ENCODE data around the gene MBNL2.

MBNL2 gene

DNA sequence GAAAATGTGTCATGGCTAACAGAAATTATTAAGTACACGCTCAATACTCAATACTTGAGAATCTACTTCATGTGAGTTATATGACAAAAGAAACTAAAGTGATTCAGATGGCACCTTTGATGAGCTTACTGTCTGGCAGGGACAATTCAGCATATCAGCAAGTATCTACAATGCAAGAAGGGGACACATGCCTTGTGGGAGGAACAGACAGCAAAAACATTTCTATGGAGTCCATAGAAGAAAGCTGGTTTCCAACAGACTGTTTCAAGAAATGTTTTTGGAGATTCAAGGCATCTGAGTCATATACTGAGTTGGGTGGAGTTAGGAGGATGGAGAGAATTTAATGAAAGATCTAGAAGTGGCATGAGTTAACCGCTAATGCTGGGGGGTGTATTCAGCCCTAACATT is 54.7 kb downstream of the MBNL2 start:
- DNase-seq = no peak

DNA sequence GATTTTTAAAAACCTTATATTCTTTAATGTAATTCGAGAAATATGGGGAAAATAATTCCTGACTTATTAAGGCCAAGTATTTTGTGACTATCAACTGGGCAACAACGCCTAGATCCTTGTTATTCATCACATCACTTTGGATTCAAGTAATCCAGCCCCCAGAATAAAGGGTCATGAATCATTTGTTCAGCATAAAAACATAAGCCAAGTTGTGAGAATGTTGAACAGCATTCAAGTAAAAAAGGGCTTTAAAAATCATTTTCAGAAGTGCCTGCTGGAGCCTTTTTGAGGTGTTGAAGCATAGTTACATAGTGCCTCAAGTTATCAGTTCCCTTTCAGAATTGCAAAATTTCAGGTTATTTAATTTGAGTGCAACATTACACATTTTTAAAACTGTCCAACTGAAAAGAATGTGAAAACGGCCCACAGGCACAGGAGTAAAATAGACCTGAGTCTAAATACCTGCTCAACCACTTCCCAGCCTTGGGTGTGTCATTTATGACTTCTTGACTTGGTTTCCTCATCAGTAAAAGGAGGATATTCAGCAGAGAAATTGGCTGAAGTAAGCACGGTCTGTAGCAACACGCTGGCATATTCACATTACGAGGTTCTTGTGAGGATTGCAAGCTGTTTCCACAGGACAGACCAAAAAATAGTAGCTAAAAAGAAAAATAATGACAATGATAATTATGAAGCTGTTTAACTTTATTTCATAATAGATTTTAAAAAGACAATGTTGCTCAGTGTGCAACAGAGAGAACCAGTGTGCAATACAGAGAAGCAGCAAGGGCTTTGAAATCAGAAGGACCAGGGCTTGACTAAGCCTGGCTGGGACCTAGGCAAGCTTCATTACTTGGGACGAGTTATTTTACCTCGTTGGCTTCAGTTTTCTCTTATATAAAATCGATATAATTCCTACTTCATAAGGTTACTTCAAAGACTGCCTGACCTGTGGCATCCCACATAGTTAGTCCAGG is 56.6 kb downstream of the MBNL2 start:
- DNase-seq = no peak

GRCh38 chr13:97279913-97280312 is 57.8 kb downstream of the MBNL2 start:
- no peak for DNase-seq

DNA sequence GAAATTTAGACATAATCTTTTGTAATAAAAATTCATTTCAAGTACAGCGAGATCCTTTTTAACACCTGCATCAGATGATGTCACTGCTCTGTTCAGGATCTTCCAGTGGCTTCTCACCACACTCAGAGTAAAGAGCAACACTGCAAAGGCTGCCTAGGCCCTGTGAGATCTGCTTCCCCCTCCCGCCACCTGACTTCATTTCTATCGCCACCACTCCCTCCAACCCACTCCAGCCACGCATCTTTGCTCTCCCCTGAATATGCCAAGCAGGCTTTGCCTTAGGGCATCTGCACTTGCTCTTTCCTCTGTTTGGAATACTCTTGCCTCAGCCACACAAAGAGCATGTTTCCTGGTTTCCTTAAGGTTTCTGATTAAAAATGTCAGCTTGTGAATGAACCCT is 58.3 kb downstream of the MBNL2 start:
- DNase-seq = no peak

GRCh38 chr13:97281028-97281427 is 58.9 kb downstream of the MBNL2 start:
- DNase-seq = no peak

DNA sequence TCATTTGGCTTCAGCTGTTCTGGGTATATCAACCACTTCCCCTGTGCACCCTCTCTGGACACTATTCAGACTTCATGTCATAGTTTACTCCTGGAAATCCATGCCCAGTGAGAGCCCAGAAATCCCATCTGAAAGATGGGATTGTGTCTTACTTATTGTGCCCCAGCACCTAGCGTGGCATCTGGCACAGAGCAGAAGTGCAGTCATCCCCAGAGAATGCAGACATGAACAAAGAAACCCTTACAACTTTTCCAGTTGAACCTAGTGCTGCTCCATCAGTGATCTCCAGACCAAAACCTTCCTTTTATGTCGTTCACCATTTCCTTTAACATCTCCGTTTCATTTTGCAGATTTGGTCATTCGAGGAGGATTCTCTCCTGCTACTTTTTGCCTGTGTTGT is 60.6 kb downstream of the MBNL2 start:
- DNase-seq = no peak

- DNase-seq = no peak
Observed at GRCh38 chr13:97283888-97284287, 61.8 kb downstream of the MBNL2 start.

GRCh38 chr13:97284558-97284957 is 62.4 kb downstream of the MBNL2 start:
- no peak for DNase-seq

DNA sequence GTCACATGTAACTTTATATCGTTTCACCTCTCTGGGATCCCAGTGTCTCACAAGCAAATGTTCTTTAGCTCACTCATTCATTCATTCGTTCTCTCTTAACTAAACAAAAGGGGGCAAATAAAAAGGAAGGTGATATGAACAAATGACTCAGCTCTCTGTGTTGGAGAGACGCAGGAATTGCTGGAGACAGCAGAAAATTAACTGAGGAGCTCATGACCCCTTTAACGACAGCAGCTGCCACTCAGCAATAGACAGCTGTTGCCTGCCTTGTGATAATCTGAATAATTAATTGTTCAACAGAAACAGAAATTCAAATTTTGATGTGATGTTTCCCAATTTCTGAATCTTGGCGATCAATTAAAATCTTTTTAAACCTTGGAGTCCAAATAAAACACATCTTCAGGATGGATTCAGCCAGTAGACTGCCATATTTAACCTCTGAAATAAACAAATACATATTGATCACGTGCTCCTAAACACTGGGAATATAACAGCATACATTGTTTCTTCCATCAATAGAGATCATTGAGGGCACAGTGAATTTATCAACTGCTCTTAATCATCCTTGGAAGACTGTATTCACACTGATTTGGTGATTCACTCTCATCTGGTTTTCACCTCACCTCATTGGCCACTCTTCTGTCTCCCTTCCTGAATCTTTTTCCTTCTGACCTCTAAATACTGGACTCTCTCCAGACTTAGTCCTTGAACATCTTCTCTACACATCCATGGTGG is 63.3 kb downstream of the MBNL2 start:
- no peak for DNase-seq

GRCh38 chr13:97286317-97287046 is 64.3 kb downstream of the MBNL2 start:
- DNase-seq = no peak

GRCh38 chr13:97287047-97287383 is 64.9 kb downstream of the MBNL2 start:
- no peak for DNase-seq

DNA sequence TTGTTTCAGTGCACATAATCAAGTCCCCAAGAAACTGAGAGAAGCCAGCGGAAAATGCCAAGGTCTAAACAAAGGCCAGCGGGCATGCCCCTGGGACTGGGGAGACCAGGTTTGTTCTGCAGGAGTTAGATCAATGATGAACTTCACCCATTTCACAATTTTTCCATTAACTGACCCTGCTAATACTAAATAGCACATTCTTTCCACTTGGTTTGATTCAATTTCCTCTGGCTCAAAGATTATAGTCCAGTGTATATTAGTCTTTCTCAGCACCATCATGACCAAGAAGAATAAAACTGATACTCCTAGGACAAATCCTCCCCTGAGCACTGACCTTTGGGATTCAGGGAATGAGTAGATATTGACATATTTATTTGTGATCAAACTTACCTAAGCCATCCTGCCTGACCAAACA is 66.4 kb downstream of the MBNL2 start:
- no peak for DNase-seq

GRCh38 chr13:97289514-97290298 is 67.6 kb downstream of the MBNL2 start:
- no peak for DNase-seq

GRCh38 chr13:97295283-97296182 is 73.4 kb downstream of the MBNL2 start:
- DNase-seq = no peak

- no peak for DNase-seq
Observed at GRCh38 chr13:97296740-97297139, 74.6 kb downstream of the MBNL2 start.

DNA sequence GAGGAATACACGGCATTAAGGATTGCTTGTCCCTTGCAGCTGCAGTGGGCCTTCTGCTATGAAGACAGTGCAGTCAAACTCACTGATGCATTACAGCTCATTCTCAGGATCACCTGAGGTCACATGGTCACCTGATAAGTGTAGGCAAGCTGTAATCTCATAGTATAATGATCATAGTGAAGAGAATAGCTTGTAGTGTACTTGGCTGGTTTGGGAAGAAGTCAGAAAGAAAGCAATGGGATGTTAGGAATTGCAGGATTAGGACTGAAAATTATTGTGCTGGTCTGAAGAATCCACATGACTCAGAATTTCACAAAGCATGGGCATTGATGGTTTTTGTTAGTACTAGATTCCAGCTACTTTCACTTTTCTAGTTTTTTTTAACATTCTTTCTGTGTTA is 76.7 kb downstream of the MBNL2 start:
- DNase-seq = no peak

DNA sequence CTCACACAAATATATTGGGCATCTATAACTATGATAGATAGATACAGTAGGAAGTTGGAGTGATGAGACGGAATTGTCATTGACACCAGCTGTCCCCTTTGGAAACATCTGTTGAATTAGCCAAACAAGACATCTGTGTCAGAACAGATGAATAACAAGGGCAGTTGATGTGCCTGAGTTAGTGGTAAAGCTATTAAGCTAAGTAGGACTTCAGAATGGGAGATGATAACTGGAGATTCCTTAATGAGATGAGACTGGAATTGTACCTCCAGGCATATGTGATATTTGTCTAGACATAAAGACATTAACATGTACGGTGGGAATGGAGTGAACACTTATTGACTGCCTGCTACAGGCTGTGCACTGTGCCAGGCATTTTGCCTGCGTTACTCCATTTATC is 78.7 kb downstream of the MBNL2 start:
- DNase-seq = no peak

DNA sequence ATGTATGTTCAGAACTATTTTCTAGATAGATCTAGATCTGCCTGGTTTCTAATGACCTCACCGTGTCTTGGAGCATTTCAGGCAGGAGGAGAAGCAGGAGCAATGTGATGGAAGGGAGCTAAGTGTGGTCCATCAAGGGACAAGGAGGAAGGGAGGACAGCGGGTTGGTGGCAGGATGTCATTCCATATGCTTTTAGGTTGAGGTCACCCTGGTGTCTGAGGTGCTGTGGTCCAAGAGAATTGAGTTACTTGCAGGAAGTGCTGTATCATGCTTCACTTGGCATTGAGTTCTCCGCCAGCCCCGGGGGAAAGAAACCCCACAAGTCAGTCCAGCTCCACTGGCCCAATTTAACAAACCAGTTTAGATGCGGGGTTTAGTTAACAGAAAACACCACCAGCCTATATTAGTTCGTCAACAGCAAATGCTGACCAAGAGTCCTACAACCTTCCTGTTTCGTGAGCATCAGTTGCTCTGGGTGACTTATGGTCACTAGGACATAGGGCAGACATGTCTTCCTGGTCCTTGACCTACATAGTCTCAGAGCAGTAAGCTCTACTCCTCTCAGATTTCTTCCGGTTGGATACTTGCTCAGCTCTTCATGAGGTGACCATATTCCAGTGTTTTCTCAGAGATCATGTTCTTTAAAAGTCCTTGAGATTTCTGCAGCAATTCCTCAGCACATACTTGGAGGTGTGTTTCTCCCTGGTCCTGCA is 79.4 kb downstream of the MBNL2 start:
- DNase-seq = no peak

GRCh38 chr13:97302611-97303010 is 80.5 kb downstream of the MBNL2 start:
- DNase-seq = no peak

DNA sequence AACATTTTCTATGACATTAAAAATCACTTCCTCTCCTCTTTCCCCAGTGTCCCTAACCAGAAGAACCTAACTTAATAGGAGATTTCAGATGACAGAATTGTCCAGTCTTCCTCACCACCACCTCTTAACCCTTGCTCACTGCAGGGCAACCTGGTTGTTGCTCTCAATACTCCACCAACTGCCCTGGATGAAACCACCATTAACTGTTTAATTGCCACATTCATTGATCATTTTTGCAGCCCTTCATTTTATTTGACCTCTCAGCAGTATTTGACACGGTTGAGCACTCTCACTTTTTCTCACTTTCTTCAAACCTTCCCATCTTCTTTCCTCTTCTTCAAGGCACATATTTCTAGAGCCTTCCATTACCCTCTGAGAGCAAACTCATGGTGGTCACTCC is 84.0 kb downstream of the MBNL2 start:
- DNase-seq = no peak

GRCh38 chr13:97306645-97307044 is 84.5 kb downstream of the MBNL2 start:
- no peak for DNase-seq

Data from activated gamma-delta T cell (primary cell).